Hematopoietic multipotent progenitor cell treated with erythropoietin and hydrocortisone succinate and interleukin-3 and kit ligand, for 4 days (in vitro differentiated cells): Measurements from ENCODE around the gene ORM1.

Source experiments
- DNase-seq: peaks from one replicate; pipeline ENCODE4 v3.0.0-alpha.2; 2015

ORM1 gene

GRCh38 chr9:114369216-114370130 lies 46.6 kb downstream of the ORM1 start:
- no peak for DNase-seq

- DNase-seq: no peak
Measured at GRCh38 chr9:114370251-114370967, 47.5 kb downstream of the ORM1 start.

- DNase-seq: no peak
Measured at GRCh38 chr9:114370968-114371320, 48.0 kb downstream of the ORM1 start.

DNA sequence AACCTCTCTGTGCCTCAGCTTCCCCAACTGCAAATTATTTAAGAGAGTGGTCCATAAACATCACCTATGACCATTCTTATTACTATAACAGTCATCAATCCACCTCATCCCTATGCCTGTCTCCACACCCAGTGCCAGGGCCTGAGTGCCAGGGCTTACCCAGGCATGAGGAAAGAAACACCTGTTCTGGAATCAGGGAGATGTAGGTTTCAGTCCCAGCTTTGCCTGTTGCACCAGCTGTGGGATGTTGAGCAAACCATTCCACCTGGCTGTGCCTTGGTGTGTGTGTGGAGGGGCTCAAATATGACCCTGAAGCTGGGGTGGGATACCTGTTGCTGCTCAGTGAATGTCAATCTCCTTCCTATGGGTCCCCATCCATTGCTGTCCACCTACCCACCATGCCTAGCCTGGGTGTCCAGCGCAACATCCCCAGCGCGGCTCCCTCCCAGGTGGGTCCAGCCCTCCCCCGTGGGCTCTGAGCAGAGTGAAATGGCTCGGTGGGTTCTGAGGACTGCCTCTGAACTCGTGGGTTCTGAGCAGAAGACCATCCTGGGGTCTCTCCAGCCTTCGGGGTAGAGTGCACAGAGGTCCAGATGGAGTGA lies 48.5 kb downstream of the ORM1 start:
- DNase-seq: no peak

DNA sequence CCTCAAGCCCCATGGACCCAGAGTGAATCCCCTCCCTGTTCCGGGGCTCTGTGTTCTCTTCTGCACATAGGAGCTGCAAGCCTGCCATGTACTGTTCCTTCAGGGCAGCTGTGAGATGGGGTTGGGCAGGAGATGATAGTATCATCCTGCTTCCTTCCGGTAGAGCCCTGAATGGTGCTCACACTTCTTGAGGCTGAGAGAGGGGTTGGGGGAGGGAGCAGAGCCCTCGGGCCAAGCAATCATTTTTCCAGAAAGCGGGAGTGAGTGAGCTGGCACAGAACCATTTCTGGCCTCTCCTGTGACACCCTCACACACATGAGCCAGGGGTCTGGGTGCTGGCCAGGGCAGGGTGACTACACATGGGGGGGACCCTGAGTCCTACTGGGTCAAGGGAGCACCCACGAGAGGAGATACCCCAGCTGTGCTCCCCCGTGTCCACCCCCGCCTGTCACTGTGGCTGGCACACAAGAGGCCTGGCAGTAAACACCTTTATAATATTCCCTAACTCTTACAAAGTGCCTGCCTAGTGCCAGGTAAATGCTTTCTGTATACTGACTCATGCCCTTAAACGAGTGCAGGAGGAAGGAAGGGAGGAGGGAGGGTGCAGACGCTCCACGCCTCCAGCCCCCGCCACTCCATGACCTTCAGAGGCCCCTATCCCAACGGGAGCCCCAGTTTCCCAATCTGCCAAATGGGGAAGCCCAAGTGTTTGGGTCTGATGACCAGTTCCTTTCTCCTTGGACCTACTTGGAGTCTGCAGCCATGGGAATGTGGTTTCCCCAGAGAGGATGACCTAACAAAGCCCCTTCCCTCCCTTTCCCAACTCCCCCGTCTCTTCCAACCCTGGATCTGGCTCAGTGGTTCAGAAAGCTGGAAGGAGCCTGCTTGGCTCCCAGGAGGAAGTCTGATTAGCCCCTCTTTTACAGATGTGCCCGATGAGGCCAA lies 49.3 kb downstream of the ORM1 start:
- DNase-seq: peak; percentile 91

- DNase-seq: peak; percentile 96
Measured at GRCh38 chr9:114372921-114373448, 50.1 kb downstream of the ORM1 start.

GRCh38 chr9:114373960-114374730 lies 51.2 kb downstream of the ORM1 start:
- DNase-seq: peak; percentile 30

DNA sequence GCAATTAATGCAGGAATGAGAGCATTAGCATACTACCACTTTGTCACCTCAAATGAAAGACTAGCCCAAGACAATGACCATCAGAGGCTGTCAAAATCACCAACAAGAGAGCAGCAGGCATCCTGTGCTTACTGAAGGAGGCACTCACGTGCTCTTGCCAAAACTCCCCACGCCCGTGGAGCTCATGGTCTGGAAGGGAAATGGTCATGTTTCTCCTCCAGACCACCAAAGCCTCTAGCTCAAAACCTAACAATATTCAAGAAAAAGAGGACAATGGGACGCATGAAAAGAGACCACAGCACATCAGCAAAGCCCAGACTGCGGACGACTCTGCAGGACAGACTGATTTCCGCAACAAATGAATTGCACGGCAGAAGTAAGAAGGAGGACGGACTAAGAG lies 52.0 kb downstream of the ORM1 start:
- DNase-seq: peak; percentile 48

DNA sequence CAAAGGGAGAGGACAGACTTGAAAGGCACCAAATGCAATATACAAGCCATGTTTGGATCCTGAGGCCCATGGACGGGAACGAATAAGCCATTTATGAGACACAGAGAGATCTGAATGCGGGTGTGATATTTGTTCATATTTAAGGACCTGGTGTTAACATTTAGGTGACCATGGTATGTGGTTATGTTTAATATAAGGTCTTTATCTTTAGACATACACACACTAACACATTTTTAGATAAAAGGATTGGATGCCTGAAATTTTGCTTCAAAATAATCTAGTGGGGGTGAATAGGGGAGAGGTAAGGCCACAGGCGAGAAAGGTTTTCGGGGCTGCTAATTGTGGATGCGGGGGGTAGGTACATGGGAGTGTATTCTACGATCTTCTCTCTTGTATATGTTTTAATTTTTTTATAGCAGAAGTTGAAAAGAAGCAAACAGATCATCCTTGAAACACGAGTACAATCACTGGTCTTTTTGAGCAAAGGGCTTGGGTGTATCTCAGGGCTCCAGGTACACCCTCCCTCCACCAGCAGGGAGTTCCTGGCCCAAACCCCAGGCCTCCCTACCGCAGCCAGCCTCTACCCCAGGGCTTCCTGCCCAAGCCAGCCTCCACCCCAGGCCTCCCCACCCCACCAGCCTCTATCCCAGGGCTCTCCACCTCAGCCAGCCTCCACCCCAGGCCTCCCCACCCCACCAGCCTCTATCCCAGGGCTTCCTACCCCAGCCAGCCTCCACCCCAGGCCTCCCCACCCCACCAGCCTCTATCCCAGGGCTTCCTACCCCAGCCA lies 52.7 kb downstream of the ORM1 start:
- peak; percentile 30 for DNase-seq
